NOMO-1 treated with DMSO at 0.1 percent for 48 hours (cell line): ENCODE measurements around the gene KISS1R.
"Not testable (repeated sequence)": the region's sequence is repeated elsewhere in the genome, so short reads cannot be mapped to it uniquely, and the experiment has no call there.

Experiments
- DNase-seq: peaks from one replicate; lab custom pipeline; 2025; ENCODE audit not compliant: unreplicated experiment; lab: John Stamatoyannopoulos, UW

The KISS1R gene

GRCh38 chr19:952049-952679 is 35.0 kb downstream of the KISS1R start:
- DNase-seq = no peak

- DNase-seq = no peak
Measured at GRCh38 chr19:952680-953444, 35.7 kb downstream of the KISS1R start.

- no peak for DNase-seq
Measured at GRCh38 chr19:953445-954271, 36.5 kb downstream of the KISS1R start.

GRCh38 chr19:954272-954671 is 37.1 kb downstream of the KISS1R start:
- no peak for DNase-seq

- DNase-seq = no peak
Measured at GRCh38 chr19:954672-955494, 37.8 kb downstream of the KISS1R start.

- no peak for DNase-seq
Measured at GRCh38 chr19:955803-956765, 39.0 kb downstream of the KISS1R start.

GRCh38 chr19:956766-957440 is 39.8 kb downstream of the KISS1R start:
- DNase-seq = no peak

GRCh38 chr19:957578-957977 is 40.4 kb downstream of the KISS1R start:
- DNase-seq = not testable (repeated sequence)

- DNase-seq = no peak
Measured at GRCh38 chr19:958967-959855, 42.1 kb downstream of the KISS1R start.

GRCh38 chr19:960020-960419 is 42.9 kb downstream of the KISS1R start:
- DNase-seq = no peak

GRCh38 chr19:960601-960938 is 43.4 kb downstream of the KISS1R start:
- DNase-seq = no peak

- DNase-seq = no peak
Measured at GRCh38 chr19:961866-962620, 44.9 kb downstream of the KISS1R start.

GRCh38 chr19:962683-963400 is 45.7 kb downstream of the KISS1R start:
- DNase-seq = no peak

- DNase-seq = no peak
Measured at GRCh38 chr19:963486-963951, 46.4 kb downstream of the KISS1R start.

- no peak for DNase-seq
Measured at GRCh38 chr19:964116-964520, 47.0 kb downstream of the KISS1R start.

GRCh38 chr19:964761-965694 is 47.9 kb downstream of the KISS1R start:
- DNase-seq = no peak
